HFF-Myc (cell line): Measurements from ENCODE around the gene ASPHD2.
A peak's percentile ranks its signal among the peaks of the same experiment; 100 is the strongest.

ENCODE experiments used
- DNase-seq: peaks from one replicate; pipeline ENCODE4 v3.0.0-alpha.2; 2011; ENCODE audit warnings: low read depth; ENCODE audit errors: extremely low read depth
- H3K4me3 ChIP-seq: replicated peaks from 2 replicates; pipeline ENCODE4 v1.5.1; 2011; ENCODE audit warnings: low read depth, mild to moderate bottlenecking, control low read depth, low read length
- CTCF ChIP-seq: IDR thresholded peaks from 2 replicates; pipeline ENCODE4 v1.5.1; 2012; ENCODE audit warnings: mild to moderate bottlenecking, low read depth, low read length, control low read depth; ENCODE audit errors: missing control alignments

The ASPHD2 gene

GRCh38 chr22:26462051-26462450 is 33.0 kb downstream of the ASPHD2 start:
- no peak for TF ChIP-seq CTCF
- H3K4me3 ChIP-seq = no peak overlapping the region
- DNase-seq = no peak

GRCh38 chr22:26462641-26463040 is 33.6 kb downstream of the ASPHD2 start:
- no peak for DNase-seq
- H3K4me3 ChIP-seq = no peak overlapping the region
- TF ChIP-seq CTCF = no peak

GRCh38 chr22:26463101-26463661 is 34.1 kb downstream of the ASPHD2 start:
- TF ChIP-seq CTCF = no peak
- no peak overlapping the region for H3K4me3 ChIP-seq
- no peak for DNase-seq

- DNase-seq = no peak
- TF ChIP-seq CTCF = no peak
- H3K4me3 ChIP-seq = no peak overlapping the region
Observed at GRCh38 chr22:26463688-26464087, 34.6 kb downstream of the ASPHD2 start.

GRCh38 chr22:26464312-26464711 is 35.3 kb downstream of the ASPHD2 start:
- DNase-seq = peak; percentile 56
- H3K4me3 ChIP-seq = no peak overlapping the region
- no peak for TF ChIP-seq CTCF

- DNase-seq = no peak
- no peak for TF ChIP-seq CTCF
- H3K4me3 ChIP-seq = no peak overlapping the region
Observed at GRCh38 chr22:26466196-26466595, 37.1 kb downstream of the ASPHD2 start.

GRCh38 chr22:26470807-26471206 is 41.7 kb downstream of the ASPHD2 start:
- DNase-seq = no peak
- H3K4me3 ChIP-seq = no peak overlapping the region
- no peak for TF ChIP-seq CTCF
